Gastrocnemius medialis (tissue), 4 donors: Measurements from ENCODE around the gene SLCO3A1.

ENCODE experiments used
- POLR2A ChIP-seq, 2 donors: fragments of 450-650 bp; IDR thresholded peaks; one replicate each; pipeline ENCODE4 v1.6.1; 2017; ENCODE audit warnings: antibody characterized with exemption in 2 of 2, mild to moderate bottlenecking in 2 of 2, moderate library complexity in 2 of 2
- TF ChIP-seq, protein P1 (sequence below), 5 experiments: fragments of 450-650 bp in 3 of 5; fragments of 200-600 bp in 2 of 5; sonication (generic) in 2 of 5; IDR thresholded peaks in 4 of 5; conservative IDR thresholded peaks in 1 of 5; 1 replicate in 4 of 5; 2 replicates in 1 of 5; pipeline ENCODE4 v1.5.1; 2016 to 2019; ENCODE audit warnings: antibody characterized with exemption in 5 of 5, mild to moderate bottlenecking in 3 of 5, moderate library complexity in 3 of 5

DNA sequence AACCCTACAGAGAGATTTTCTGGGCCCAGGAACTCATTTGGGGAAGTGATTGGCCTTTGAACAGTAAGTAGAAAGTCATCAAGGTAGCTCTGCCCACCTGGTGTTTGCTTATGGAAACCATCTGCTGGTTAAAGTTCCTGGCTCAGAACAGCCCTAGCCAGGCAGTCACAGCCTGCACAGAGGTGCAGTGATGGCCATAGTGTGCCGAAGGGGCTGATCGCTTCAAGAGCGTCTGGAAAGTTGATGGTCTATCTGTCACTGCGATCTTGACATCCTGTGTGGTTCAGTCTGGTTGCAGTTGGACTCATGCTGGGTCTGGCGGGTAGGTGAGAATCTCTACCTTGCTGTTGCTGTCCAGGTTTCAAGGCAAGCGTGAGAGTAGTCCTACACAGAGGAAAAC is 151.6 kb downstream of the SLCO3A1 start:
- TF ChIP-seq, protein P1, sequence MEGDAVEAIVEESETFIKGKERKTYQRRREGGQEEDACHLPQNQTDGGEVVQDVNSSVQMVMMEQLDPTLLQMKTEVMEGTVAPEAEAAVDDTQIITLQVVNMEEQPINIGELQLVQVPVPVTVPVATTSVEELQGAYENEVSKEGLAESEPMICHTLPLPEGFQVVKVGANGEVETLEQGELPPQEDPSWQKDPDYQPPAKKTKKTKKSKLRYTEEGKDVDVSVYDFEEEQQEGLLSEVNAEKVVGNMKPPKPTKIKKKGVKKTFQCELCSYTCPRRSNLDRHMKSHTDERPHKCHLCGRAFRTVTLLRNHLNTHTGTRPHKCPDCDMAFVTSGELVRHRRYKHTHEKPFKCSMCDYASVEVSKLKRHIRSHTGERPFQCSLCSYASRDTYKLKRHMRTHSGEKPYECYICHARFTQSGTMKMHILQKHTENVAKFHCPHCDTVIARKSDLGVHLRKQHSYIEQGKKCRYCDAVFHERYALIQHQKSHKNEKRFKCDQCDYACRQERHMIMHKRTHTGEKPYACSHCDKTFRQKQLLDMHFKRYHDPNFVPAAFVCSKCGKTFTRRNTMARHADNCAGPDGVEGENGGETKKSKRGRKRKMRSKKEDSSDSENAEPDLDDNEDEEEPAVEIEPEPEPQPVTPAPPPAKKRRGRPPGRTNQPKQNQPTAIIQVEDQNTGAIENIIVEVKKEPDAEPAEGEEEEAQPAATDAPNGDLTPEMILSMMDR (IDR thresholded peaks at IDR 0.05 in 4 of 5, conservative IDR thresholded peaks at IDR 0.05 in 1 of 5) = no peak
- no peak for TF ChIP-seq POLR2A (IDR thresholded peaks at IDR 0.05)
